HG02884 (cell line): ENCODE data around the gene GIT1.

Source experiments
- ATAC-seq: cut with Tn5 transposase; IDR thresholded peaks from one replicate; pipeline ENCODE4 v1.9.1; 2021; ENCODE audit warnings: mild to moderate bottlenecking, moderate library complexity; ENCODE audit not compliant: unreplicated experiment

The GIT1 gene

GRCh38 chr17:29615492-29616299, 26.2 kb upstream of the GIT1 start:
- ATAC-seq = peak; percentile 50

- ATAC-seq = no peak
Measured at GRCh38 chr17:29615048-29615385, 25.6 kb upstream of the GIT1 start.

GRCh38 chr17:29614349-29615047, 25.1 kb upstream of the GIT1 start:
- no peak for ATAC-seq

- ATAC-seq = no peak
Measured at GRCh38 chr17:29613856-29614255, 24.4 kb upstream of the GIT1 start.

GRCh38 chr17:29613352-29613837, 23.9 kb upstream of the GIT1 start:
- no peak for ATAC-seq

GRCh38 chr17:29612404-29613280, 23.2 kb upstream of the GIT1 start:
- ATAC-seq = no peak

GRCh38 chr17:29612094-29612403, 22.6 kb upstream of the GIT1 start:
- ATAC-seq = no peak

GRCh38 chr17:29611351-29612093, 22.1 kb upstream of the GIT1 start:
- no peak for ATAC-seq

- no peak for ATAC-seq
Measured at GRCh38 chr17:29610395-29610794, 20.9 kb upstream of the GIT1 start.

GRCh38 chr17:29608986-29609385, 19.5 kb upstream of the GIT1 start:
- ATAC-seq = no peak

GRCh38 chr17:29607557-29608195, 18.2 kb upstream of the GIT1 start:
- ATAC-seq = no peak

- no peak for ATAC-seq
Measured at GRCh38 chr17:29603109-29603674, 13.7 kb upstream of the GIT1 start.

- no peak for ATAC-seq
Measured at GRCh38 chr17:29597361-29598172, 8.1 kb upstream of the GIT1 start.

GRCh38 chr17:29596811-29597210, 7.4 kb upstream of the GIT1 start:
- ATAC-seq = no peak

GRCh38 chr17:29595943-29596774, 6.7 kb upstream of the GIT1 start:
- ATAC-seq = no peak

- ATAC-seq = no peak
Measured at GRCh38 chr17:29595107-29595942, 5.9 kb upstream of the GIT1 start.

- no peak for ATAC-seq
Measured at GRCh38 chr17:29594519-29595090, 5.2 kb upstream of the GIT1 start.
